H1 (cell line): ENCODE results near the gene POLA2. TPM values are rescaled to one million over a fixed set of nuclear protein-coding genes. Genes with fewer than 3 reads are reported as not detected.

ENCODE experiments used
- polyA plus RNA-seq, 7 experiments: library from polyadenylated mRNA; depleted of rRNA in 3 of 7; stranded (reverse) in 5 of 7; unstranded in 2 of 7; fragments of >200 nt in 5 of 7; fragments of 200-250 nt in 2 of 7; gene quantifications; 1 replicate in 5 of 7; 2 replicates in 1 of 7; 4 replicates in 1 of 7; pipeline versions ENCODE4 v1.2.1 to v1.2.3, GENCODE V29; 2011 to 2013; ENCODE audit warnings: missing spikeins in 2 of 7, mixed read lengths in 2 of 7
- total RNA-seq: library from RNA; stranded (reverse); fragmentation: NEBNext Ultra II Directional; extraction: Animal tissue kit (Norgen Biotek cat#: 25700); gene quantifications from 2 replicates; pipeline ENCODE4 v1.2.1, GENCODE V29; 2021
- TF ChIP-seq, protein P1 (sequence below): fragments of 300-600 bp; sonication (generic); IDR thresholded peaks from 2 replicates; pipeline ENCODE4 v1.7.1; 2012; ENCODE audit warnings: low read length, moderate library complexity, mild to moderate bottlenecking, inconsistent platforms; ENCODE audit not compliant: insufficient replicate concordance

The POLA2 gene
- total and polyA plus RNA-seq, 2 of the 8 experiments (the other 6 are each of a cell fraction or from before 2014, with no cell fraction given) = 31.2 to 55.9 TPM

- TF ChIP-seq, protein P1, sequence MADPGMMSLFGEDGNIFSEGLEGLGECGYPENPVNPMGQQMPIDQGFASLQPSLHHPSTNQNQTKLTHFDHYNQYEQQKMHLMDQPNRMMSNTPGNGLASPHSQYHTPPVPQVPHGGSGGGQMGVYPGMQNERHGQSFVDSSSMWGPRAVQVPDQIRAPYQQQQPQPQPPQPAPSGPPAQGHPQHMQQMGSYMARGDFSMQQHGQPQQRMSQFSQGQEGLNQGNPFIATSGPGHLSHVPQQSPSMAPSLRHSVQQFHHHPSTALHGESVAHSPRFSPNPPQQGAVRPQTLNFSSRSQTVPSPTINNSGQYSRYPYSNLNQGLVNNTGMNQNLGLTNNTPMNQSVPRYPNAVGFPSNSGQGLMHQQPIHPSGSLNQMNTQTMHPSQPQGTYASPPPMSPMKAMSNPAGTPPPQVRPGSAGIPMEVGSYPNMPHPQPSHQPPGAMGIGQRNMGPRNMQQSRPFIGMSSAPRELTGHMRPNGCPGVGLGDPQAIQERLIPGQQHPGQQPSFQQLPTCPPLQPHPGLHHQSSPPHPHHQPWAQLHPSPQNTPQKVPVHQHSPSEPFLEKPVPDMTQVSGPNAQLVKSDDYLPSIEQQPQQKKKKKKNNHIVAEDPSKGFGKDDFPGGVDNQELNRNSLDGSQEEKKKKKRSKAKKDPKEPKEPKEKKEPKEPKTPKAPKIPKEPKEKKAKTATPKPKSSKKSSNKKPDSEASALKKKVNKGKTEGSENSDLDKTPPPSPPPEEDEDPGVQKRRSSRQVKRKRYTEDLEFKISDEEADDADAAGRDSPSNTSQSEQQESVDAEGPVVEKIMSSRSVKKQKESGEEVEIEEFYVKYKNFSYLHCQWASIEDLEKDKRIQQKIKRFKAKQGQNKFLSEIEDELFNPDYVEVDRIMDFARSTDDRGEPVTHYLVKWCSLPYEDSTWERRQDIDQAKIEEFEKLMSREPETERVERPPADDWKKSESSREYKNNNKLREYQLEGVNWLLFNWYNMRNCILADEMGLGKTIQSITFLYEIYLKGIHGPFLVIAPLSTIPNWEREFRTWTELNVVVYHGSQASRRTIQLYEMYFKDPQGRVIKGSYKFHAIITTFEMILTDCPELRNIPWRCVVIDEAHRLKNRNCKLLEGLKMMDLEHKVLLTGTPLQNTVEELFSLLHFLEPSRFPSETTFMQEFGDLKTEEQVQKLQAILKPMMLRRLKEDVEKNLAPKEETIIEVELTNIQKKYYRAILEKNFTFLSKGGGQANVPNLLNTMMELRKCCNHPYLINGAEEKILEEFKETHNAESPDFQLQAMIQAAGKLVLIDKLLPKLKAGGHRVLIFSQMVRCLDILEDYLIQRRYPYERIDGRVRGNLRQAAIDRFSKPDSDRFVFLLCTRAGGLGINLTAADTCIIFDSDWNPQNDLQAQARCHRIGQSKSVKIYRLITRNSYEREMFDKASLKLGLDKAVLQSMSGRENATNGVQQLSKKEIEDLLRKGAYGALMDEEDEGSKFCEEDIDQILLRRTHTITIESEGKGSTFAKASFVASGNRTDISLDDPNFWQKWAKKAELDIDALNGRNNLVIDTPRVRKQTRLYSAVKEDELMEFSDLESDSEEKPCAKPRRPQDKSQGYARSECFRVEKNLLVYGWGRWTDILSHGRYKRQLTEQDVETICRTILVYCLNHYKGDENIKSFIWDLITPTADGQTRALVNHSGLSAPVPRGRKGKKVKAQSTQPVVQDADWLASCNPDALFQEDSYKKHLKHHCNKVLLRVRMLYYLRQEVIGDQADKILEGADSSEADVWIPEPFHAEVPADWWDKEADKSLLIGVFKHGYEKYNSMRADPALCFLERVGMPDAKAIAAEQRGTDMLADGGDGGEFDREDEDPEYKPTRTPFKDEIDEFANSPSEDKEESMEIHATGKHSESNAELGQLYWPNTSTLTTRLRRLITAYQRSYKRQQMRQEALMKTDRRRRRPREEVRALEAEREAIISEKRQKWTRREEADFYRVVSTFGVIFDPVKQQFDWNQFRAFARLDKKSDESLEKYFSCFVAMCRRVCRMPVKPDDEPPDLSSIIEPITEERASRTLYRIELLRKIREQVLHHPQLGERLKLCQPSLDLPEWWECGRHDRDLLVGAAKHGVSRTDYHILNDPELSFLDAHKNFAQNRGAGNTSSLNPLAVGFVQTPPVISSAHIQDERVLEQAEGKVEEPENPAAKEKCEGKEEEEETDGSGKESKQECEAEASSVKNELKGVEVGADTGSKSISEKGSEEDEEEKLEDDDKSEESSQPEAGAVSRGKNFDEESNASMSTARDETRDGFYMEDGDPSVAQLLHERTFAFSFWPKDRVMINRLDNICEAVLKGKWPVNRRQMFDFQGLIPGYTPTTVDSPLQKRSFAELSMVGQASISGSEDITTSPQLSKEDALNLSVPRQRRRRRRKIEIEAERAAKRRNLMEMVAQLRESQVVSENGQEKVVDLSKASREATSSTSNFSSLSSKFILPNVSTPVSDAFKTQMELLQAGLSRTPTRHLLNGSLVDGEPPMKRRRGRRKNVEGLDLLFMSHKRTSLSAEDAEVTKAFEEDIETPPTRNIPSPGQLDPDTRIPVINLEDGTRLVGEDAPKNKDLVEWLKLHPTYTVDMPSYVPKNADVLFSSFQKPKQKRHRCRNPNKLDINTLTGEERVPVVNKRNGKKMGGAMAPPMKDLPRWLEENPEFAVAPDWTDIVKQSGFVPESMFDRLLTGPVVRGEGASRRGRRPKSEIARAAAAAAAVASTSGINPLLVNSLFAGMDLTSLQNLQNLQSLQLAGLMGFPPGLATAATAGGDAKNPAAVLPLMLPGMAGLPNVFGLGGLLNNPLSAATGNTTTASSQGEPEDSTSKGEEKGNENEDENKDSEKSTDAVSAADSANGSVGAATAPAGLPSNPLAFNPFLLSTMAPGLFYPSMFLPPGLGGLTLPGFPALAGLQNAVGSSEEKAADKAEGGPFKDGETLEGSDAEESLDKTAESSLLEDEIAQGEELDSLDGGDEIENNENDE = no peak
These were observed 46.6 kb downstream of the POLA2 start (continued) for GRCh38 chr11:65308281-65308891.
